Measurements from ENCODE around the gene CNOT3. TPM values are rescaled to one million over a fixed set of nuclear protein-coding genes. Genes with fewer than 3 reads are reported as not detected.

The CNOT3 gene
- total and polyA plus RNA-seq, 4 donors: 23.5 to 40.4 (median 28.8) TPM

DNA sequence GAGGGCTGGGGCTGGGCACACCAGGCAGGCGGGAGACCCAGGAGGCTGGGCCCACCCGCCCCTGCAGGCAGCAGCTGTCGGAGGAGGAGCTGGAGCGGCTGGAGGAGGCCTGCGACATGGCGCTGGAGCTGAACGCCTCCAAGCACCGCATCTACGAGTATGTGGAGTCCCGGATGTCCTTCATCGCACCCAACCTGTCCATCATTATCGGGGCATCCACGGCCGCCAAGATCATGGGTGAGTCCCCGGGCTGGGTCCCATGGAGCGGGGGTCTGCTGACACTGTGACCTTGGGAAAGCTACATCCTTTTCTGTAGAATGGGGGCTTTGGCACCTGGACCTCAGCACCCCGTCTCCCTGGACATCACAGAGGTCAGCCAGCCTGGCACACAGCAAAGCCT is 13.9 kb upstream of the CNOT3 start:
- H3K27me3 ChIP-seq (ENCODE audit: control insufficient read depth in 3 of 3, insufficient read depth in 3 of 3, low read length in 2 of 3): no peaks in the 10 kb centered on the region
- 97 to 98% methylated on average over 17 of the region's 17 CpGs for WGBS, 2 donors
- no peak for TF ChIP-seq CTCF (IDR thresholded peaks at IDR 0.05; ENCODE audit: control extremely low read depth, extremely low read depth)
- no peaks in the 10 kb centered on the region for H3K9me3 ChIP-seq (ENCODE audit: control insufficient read depth in 4 of 4, insufficient read depth in 3 of 4, low read length in 3 of 4)
- no peak overlapping the region for H3K27ac ChIP-seq (ENCODE audit: low read depth in 1 of 2, low read length in 1 of 2)
- H3K9ac ChIP-seq (ENCODE audit: insufficient read depth in 1 of 2, low read length in 2 of 2): no peak overlapping the region
- no peaks in the 10 kb centered on the region for H3K4me1 ChIP-seq (ENCODE audit: control insufficient read depth in 5 of 5, insufficient read depth in 5 of 5, low read length in 5 of 5)
- ATAC-seq (ENCODE audit: insufficient read depth, low FRiP score) (no peak), DNase-seq (no peak)
- no peak overlapping the region for H3K4me3 ChIP-seq
- peaks cover 12 to 74% (median 34%) of the 10 kb centered on the region in 4 donors for H3K36me3 ChIP-seq (ENCODE audit: control insufficient read depth in 4 of 4, insufficient read depth in 4 of 4, low read length in 4 of 4)

DNA sequence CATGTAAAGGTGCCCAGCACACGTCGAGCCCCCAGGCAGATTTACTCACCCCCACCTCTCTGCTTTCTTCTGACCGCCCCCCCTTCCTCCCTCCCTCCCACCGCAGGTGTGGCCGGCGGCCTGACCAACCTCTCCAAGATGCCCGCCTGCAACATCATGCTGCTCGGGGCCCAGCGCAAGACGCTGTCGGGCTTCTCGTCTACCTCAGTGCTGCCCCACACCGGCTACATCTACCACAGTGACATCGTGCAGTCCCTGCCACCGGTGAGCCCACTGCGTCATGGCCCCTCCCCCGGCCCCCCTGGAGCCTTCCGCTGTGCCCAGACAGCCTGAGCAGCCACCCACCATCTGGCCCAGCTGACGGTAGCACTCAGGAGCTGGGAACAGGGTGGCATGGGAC is 13.2 kb upstream of the CNOT3 start:
- 93 to 96% methylated on average over 19 of the region's 19 CpGs for WGBS, 2 donors
- Histone ChIP-seq H3K4me3 (no peak overlapping the region), H3K27me3 (ENCODE audit: control insufficient read depth in 3 of 3, insufficient read depth in 3 of 3, low read length in 2 of 3) (no peaks in the 10 kb centered on the region), H3K36me3 (ENCODE audit: control insufficient read depth in 4 of 4, insufficient read depth in 4 of 4, low read length in 4 of 4) (peaks cover 19 to 82% (median 36%) of the 10 kb centered on the region in 4 donors), H3K9me3 (ENCODE audit: control insufficient read depth in 4 of 4, insufficient read depth in 3 of 4, low read length in 3 of 4) (no peaks in the 10 kb centered on the region), H3K4me1 (ENCODE audit: control insufficient read depth in 5 of 5, insufficient read depth in 5 of 5, low read length in 5 of 5) (no peaks in the 10 kb centered on the region), H3K9ac (ENCODE audit: insufficient read depth in 1 of 2, low read length in 2 of 2) (no peak overlapping the region), H3K27ac (ENCODE audit: low read depth in 1 of 2, low read length in 1 of 2) (no peak overlapping the region)
- no peak for DNase-seq
- no peak for TF ChIP-seq CTCF (IDR thresholded peaks at IDR 0.05; ENCODE audit: control extremely low read depth, extremely low read depth)
- no peak for ATAC-seq (ENCODE audit: insufficient read depth, low FRiP score)

DNA sequence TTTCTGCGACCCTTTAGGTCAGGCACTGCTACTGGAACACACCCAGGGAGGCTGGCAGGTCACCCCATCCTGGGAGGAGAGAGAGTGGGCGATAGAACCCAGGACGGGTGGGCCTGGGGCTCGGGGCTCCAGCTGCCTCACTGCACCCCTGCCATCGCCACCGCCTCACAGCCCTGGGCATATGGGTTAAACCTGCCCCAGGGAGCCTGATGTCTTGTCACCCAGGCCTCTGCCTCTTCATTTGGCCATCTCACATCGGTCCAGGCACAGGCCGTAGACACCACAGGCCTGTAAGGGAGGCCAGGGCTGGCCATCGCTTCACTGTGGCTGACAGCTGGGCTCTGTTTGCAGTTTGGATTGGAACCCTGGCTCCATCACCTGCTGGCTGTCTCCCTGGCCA is 11.8 kb upstream of the CNOT3 start:
- ATAC-seq (ENCODE audit: insufficient read depth, low FRiP score) (no peak), DNase-seq (no peak)
- Histone ChIP-seq H3K4me3 (no peak overlapping the region), H3K9me3 (ENCODE audit: control insufficient read depth in 4 of 4, insufficient read depth in 3 of 4, low read length in 3 of 4) (no peaks in the 10 kb centered on the region), H3K9ac (ENCODE audit: insufficient read depth in 1 of 2, low read length in 2 of 2) (no peak overlapping the region), H3K36me3 (ENCODE audit: control insufficient read depth in 4 of 4, insufficient read depth in 4 of 4, low read length in 4 of 4) (peaks cover 23 to 85% (median 28%) of the 10 kb centered on the region in 4 donors), H3K27me3 (ENCODE audit: control insufficient read depth in 3 of 3, insufficient read depth in 3 of 3, low read length in 2 of 3) (no peaks in the 10 kb centered on the region), H3K27ac (ENCODE audit: low read depth in 1 of 2, low read length in 1 of 2) (no peak overlapping the region), H3K4me1 (ENCODE audit: control insufficient read depth in 5 of 5, insufficient read depth in 5 of 5, low read length in 5 of 5) (no peaks in the 10 kb centered on the region)
- no peak for TF ChIP-seq CTCF (IDR thresholded peaks at IDR 0.05; ENCODE audit: control extremely low read depth, extremely low read depth)
- 89 to 94% methylated on average over 9 of the region's 9 CpGs for WGBS, 2 donors
